ENCODE results near the gene ZBTB40.

DNA sequence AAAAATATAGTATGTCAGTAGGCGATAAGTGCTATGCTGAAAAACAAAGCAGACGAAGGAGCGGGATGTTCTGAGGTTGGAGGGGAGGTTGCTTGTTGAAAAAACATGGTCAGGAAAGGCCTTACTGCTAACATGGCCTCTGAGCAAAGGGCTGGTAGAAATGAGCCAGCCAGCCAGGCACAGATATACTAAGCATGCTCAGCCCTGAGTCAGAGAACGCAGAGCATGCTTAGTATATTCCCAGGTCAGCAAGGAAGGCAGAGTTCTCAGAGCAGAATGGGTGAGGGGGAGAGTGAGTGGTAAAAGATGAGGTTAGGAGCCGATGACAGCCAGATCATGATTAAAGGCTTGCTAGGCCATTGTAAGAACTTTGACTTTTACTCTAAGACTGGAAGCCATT lies 36.7 kb downstream of the ZBTB40 start:
- no peak for TF ChIP-seq POLR2A (IDR thresholded peaks at IDR 0.05)
- TF ChIP-seq, protein P1, sequence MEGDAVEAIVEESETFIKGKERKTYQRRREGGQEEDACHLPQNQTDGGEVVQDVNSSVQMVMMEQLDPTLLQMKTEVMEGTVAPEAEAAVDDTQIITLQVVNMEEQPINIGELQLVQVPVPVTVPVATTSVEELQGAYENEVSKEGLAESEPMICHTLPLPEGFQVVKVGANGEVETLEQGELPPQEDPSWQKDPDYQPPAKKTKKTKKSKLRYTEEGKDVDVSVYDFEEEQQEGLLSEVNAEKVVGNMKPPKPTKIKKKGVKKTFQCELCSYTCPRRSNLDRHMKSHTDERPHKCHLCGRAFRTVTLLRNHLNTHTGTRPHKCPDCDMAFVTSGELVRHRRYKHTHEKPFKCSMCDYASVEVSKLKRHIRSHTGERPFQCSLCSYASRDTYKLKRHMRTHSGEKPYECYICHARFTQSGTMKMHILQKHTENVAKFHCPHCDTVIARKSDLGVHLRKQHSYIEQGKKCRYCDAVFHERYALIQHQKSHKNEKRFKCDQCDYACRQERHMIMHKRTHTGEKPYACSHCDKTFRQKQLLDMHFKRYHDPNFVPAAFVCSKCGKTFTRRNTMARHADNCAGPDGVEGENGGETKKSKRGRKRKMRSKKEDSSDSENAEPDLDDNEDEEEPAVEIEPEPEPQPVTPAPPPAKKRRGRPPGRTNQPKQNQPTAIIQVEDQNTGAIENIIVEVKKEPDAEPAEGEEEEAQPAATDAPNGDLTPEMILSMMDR (IDR thresholded peaks at IDR 0.05): no peak
